GM12873 (cell line): ENCODE data around the gene ZNF592.

ENCODE experiments used
- TF ChIP-seq, protein P1 (sequence below): IDR thresholded peaks from 2 replicates; pipeline ENCODE4 v1.5.1; 2012; ENCODE audit warnings: low read depth, mild to moderate bottlenecking, moderate library complexity, low read length, control low read depth; ENCODE audit not compliant: insufficient read depth; ENCODE audit errors: missing control alignments

The ZNF592 gene

DNA sequence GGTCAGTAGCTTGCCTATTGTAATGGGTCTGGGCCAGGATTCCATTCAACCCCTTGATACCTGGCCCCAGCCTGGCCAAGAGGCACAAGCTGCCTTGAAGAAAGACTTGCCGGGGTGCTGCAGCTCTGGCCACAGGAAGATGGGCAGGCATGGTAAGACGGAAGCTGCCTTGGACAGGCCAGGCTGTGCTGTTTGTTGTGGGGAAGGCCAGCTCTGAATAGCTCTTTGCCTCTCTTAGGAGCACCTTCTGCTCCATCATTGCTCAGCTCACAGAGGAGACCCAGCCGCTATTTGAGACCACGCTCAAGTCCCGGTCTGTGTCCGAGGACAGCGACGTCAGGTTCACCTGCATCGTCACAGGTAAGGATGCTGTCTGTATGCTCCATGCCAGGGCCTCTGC lies 78.9 kb downstream of the ZNF592 start:
- TF ChIP-seq, protein P1, sequence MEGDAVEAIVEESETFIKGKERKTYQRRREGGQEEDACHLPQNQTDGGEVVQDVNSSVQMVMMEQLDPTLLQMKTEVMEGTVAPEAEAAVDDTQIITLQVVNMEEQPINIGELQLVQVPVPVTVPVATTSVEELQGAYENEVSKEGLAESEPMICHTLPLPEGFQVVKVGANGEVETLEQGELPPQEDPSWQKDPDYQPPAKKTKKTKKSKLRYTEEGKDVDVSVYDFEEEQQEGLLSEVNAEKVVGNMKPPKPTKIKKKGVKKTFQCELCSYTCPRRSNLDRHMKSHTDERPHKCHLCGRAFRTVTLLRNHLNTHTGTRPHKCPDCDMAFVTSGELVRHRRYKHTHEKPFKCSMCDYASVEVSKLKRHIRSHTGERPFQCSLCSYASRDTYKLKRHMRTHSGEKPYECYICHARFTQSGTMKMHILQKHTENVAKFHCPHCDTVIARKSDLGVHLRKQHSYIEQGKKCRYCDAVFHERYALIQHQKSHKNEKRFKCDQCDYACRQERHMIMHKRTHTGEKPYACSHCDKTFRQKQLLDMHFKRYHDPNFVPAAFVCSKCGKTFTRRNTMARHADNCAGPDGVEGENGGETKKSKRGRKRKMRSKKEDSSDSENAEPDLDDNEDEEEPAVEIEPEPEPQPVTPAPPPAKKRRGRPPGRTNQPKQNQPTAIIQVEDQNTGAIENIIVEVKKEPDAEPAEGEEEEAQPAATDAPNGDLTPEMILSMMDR, result no peak

DNA sequence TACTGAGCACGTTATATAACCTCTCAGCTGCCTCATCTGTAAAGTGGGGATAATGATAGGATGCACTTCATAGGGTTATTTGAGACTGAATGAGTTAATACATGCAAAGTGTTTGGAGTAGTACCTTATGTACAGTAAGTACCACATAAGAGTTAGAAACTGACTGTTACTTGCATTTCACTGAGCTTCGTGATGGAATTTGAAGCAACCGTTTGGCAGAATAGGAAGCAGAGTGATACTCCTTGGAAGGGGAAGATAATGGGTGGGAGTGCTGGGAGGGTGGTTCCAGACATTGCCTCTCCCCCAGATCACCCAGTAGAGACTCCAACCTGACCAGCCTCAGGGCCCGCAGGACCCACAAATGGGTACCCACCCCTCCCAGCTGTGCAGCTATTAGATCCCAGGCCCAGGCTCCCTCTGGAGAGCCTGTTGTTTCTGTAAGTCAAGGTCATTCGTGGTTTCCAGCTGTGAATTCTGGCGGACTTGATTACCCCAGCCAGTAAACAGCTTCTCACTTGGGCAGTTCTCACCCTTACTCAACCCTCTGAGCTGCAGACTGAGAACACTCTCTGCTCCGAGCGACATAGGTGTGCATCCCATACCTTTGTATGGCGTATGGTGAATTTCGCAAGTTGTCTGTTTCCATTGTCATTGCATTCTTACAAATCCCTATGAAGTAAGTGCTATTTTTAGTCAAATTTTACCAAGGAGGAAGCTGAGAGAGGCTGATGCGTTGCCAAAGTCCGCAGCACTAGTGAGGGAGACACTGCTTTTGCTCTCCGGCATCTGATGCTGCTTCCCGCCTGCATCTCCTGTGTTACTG lies 79.9 kb downstream of the ZNF592 start:
- TF ChIP-seq, protein P1, result no peak

DNA sequence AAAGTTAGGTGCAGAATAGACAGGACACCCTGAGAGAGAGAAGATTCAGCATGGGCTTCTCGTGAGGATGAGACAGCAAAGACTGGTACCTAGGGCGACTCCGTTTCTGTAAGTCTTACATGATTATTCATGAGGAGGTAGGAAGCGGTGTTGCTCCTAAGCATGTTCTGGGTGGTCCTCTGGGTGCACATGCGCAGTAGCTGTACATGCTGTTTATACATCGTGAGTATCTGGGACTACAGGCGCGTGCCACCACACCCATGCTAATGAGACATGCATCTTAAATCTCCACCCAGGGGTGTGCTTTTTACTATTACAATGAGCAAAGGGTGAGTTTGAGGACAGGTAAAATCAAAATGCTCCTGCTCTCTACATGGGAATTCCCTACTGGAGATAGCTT lies 81.0 kb downstream of the ZNF592 start:
- TF ChIP-seq, protein P1, result no peak

DNA sequence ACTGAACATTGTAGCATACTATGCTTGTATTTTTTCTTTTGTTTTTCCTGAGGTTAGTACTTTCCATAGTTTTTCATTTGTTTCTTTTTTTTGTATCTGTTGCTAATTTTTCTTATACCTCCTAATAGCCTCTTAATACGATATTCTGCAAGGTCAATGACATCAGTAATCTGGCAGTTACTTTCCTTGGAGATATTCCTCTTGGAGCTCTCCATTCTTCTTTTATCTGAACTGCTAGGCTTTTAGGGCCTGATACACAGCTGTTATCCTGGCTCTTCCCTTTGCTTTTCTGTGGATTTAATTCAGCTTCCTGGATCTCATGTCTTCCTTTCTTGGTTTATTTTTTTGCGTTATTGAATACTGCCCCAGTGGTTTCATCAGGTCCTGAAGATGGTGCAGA lies 81.6 kb downstream of the ZNF592 start:
- TF ChIP-seq, protein P1, result no peak

DNA sequence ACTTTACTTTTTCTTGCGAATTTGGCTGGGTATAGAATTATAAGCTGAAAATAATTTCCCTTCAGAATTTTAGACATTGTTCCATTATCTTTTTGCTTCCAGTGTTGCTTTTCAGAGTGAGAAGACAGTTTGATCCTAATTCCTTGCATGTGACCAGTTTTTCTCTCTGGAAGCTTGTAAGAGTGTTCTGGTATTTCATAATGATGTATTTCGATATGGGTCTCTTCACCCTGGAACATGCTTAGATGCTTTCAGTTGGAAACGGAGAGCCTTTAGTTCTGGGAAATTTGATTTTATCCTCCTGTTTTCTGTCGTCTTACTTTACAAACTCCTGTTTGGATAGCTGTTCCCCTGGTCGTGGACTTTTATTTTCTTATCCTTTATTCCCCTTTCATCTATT lies 82.6 kb downstream of the ZNF592 start:
- TF ChIP-seq, protein P1, result no peak

DNA sequence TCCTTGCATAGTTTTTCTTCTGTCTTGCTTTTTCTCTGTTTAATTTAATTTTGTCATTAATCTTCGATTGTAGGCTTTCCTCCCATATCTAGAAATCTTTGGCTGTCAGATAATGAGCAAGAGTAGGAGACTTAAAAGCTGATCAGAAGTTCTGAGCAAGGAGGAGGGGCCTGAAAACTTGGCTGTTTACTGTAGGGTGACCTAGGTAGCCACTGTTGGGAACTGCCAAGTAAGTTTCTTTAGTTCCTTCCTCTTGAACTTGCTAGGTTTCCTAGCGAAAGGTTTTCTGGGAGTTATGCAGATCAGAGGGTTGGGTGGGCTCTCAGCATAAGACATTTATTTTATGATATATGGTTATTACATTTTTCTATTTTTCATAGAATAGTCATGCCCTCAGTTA lies 83.2 kb downstream of the ZNF592 start:
- TF ChIP-seq, protein P1, result no peak

DNA sequence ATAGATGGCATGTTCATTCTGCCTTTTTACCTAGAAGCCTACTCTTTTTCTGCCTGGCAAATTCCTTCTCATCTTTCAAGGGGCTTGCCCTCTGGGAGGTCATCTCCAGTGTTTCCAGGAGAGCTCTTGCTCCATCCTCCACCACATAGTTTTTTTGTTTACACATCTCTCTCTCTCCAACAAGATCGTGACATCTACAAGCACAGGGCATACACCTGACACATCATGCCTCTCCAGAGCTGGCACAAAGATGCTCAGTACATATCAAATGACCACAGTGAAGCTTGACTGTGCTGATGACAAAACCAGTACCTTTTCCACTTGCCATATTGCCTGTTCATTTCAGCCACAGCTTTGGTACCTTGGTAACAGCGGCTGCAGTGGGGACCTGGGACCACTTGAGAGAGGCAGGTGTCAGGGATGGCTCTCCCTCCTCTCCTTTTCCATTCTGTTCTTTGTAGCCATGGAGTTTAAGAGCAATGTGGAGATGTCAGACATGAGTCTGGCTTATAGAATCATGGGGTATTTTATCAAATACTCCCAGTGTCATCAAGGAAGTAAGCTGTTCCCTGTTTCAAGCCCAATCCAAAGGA lies 84.2 kb downstream of the ZNF592 start:
- TF ChIP-seq, protein P1, result no peak
